Astrocyte of the spinal cord (primary cell): ENCODE results near the gene TYROBP.

Experiments used
- DNase-seq: peaks from one replicate; pipeline ENCODE4 v3.0.0; 2011; ENCODE audit warnings: low read depth, low spot score
- H3K4me3 ChIP-seq: 2 replicates; pipeline ENCODE4 v1.5.1; 2011; ENCODE audit warnings: low read depth, mild to moderate bottlenecking, low read length, moderate library complexity
- in situ Hi-C: cut with HindIII; loops from 2 replicates; pipeline ENCODE4 v1.10.0; 2017; ENCODE audit warnings: low sequenced_read_pairs
- TF ChIP-seq, protein P1 (sequence below): IDR thresholded peaks from 2 replicates; pipeline ENCODE4 v1.5.1; 2012; ENCODE audit warnings: low read depth, mild to moderate bottlenecking, low read length, inconsistent platforms

The TYROBP gene

DNA sequence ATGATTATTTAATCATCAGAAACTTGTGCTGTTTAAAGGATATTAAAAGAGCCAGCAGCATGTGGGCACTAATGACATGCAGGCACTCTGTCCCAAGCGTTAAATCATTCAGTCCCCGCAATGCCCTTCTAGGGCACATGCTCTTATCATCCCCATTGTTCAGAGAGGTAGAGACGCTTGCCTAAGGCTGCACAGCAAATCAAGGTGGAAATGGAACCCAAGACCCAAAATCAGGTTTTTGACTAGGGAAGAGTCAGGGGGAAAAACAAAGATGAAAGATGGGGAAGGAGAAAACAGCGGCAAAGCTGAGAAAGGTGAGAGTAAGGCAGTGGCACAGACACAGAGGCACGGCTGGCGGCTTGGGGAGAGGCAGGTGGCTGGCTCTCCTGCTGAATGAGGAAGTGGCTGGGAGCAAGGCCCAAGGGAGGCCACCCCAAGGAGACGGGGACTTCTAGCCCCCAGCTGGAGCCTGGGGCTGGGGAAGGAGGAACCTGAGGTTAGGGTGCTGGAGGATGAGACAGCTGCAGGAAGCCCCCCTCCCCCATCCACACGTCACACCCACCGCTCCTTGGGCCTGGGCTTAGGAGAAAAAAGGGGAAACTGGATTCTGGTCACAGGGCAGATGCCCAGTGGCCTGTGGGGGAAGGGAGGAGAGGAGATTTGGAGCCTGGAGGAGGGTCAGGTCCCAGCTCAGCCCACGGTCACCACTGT, 1.0 kb upstream of the TYROBP start:
- TF ChIP-seq, protein P1, sequence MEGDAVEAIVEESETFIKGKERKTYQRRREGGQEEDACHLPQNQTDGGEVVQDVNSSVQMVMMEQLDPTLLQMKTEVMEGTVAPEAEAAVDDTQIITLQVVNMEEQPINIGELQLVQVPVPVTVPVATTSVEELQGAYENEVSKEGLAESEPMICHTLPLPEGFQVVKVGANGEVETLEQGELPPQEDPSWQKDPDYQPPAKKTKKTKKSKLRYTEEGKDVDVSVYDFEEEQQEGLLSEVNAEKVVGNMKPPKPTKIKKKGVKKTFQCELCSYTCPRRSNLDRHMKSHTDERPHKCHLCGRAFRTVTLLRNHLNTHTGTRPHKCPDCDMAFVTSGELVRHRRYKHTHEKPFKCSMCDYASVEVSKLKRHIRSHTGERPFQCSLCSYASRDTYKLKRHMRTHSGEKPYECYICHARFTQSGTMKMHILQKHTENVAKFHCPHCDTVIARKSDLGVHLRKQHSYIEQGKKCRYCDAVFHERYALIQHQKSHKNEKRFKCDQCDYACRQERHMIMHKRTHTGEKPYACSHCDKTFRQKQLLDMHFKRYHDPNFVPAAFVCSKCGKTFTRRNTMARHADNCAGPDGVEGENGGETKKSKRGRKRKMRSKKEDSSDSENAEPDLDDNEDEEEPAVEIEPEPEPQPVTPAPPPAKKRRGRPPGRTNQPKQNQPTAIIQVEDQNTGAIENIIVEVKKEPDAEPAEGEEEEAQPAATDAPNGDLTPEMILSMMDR: no peak
- no peak overlapping the region for H3K4me3 ChIP-seq
- no peak for DNase-seq
- in situ Hi-C loops: no loop called here

DNA sequence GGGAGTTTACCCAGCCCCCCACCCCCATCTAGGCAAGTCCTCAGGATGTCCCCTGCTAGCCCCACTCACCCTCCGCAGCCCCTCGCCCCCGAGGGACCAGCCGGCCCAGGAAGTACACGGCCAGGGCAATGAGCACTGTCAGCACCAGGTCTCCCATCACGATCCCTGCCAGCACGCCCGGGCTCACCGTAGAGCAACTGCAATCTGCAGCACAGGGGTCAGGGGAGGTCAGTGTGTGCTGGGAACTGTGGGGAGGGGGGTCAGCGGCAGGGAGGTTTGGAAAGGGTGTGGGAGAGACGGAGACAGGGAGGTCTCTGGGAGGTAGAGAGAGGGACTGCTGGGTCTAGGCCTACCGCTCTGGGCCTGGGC, 734 bp downstream of the TYROBP start:
- H3K4me3 ChIP-seq: no peak overlapping the region
- in situ Hi-C loops: no loop called here
- TF ChIP-seq, protein P1: no peak
- DNase-seq: no peak

DNA sequence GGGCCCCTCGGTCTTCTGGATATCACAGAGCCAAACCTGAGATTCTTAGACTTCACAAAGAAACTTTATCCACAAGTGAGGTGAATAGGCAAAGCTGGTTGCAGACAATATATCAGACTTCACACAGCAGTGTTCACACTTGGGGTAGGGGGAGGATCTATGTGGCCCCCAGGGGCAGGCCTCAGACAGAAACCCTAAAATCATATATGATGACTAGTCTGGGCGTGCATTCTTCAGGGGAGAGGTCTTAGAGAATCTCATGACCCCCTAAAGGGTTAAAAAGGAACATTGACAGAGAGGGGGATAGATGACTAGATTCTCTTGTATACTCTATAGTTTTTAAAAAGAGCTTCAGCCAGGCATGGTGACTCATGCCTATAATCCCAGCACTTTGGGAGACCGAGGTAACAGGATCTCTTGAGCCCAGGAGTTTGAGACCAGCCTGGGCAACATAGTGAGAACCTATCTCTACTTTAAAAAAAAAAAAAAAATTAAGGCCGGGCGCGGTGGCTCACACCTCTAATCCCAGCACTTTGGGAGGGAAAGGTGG, 2.8 kb downstream of the TYROBP start:
- TF ChIP-seq, protein P1: no peak
- H3K4me3 ChIP-seq: no peak overlapping the region
- in situ Hi-C loops: no loop called here
- DNase-seq: no peak

DNA sequence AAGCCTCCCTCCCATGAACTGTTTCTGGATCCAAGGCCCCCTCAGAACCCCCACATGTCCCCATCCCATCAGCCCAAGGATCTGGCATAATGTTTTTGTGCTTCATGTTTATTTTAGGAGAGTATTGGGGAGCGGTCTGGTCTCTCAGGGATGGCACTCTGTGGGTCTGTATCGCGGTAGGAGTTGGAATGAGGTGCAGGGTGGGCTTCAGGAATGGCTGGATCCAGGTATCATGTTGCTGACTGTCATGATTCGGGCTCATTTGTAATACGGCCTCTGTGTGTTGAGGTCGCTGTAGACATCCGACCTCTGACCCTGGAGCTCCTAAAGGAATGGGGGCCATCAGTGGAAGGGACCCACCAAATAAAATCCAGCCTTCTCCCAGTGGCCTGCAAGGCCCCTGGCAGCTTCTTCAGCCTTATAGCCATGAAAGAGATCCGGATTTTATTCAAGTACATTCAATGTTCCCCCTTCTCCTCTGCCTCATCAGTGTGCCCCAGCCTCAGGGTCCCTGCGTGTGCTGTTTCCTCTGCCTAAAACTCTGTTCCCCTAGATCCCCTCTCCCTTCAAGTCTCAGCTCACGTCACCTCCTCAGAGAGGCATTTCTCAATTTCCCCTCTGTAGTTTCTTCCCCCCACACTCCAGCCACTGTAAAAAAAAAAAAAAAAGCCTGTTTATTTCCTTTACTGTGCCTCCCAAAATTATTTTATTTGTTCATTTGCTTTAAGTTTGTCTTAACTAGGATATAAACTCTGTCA, 3.6 kb downstream of the TYROBP start:
- in situ Hi-C loops: no loop called here
- DNase-seq: no peak
- TF ChIP-seq, protein P1: no peak
- H3K4me3 ChIP-seq: no peak overlapping the region

DNA sequence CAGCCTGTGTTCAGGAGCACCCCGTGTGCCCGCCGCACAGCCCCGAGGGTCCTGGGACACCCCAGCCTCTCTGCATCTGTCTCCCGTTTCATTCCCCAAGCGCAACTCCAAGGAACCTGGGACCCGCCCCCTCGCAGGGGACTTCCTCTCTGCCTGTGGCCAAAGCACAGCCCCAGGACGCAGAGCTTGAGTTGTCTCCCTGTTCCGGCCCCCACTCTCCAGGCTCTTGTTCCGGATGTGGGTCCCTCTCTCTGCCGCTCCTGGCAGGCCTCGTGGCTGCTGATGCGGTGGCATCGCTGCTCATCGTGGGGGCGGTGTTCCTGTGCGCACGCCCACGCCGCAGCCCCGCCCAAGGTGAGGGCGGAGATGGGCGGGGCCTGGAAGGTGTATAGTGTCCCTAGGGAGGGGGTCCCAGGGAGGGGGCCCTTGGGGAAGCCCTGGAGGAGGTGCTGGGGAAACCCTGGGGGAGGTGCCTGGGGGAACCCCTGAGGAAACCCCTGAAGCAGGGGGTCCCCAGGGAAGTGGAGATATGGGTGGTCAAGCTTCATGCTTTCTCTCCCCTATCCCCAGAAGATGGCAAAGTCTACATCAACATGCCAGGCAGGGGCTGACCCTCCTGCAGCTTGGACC, 4.4 kb downstream of the TYROBP start:
- TF ChIP-seq, protein P1: no peak
- peak overlapping the region; percentile 24 for H3K4me3 ChIP-seq
- peak; percentile 57 for DNase-seq
- in situ Hi-C loops: no loop called here

DNA sequence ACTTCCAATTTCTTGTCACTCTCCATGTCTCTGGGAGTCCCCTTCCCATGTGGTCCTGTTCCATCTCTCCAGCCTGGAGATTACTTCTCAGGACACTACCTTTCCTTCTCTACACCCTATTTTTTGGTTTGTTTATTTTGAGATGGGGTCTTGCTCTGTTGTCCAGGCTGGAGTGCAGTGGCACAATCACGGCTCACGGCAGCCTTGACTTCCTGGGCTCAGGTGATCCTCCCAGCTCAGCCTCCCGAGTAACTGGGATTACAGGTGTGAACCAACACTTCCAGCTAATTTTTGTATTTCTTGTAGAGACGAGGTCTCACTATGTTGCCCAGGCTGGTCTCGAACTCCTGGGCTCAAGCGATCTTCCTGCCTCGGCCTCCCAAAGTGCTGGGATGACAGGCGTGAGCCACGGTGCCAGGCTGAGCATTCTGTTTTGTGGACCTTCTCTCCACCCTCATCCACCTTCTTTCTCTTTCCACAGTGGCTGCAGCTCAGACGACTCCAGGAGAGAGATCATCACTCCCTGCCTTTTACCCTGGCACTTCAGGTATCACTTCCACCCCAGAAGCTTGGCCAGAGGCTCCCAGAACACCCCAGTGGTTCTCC, 5.1 kb downstream of the TYROBP start:
- peak overlapping the region; percentile 24 for H3K4me3 ChIP-seq
- TF ChIP-seq, protein P1: no peak
- in situ Hi-C loops: no loop called here
- no peak for DNase-seq
